Measurements from ENCODE around the gene LGALS7. TPM values are rescaled to one million over a fixed set of nuclear protein-coding genes. Genes with fewer than 3 reads are reported as not detected.

Gene LGALS7
- total RNA-seq, 1 experiment from 2014 or later, result not detected

GRCh38 chr19:38726761-38727301 is 46.5 kb downstream of the LGALS7 start:
- TF ChIP-seq CTCF (IDR thresholded peaks at IDR 0.05; ENCODE audit: insufficient read depth in 1 of 2, low read depth in 1 of 2, low read length in 1 of 2, severe bottlenecking in 1 of 2, unreplicated experiment in 1 of 2), result no peak
- H3K9me3 Mint-ChIP-seq (ENCODE audit: unreplicated experiment), result no peaks in the 10 kb centered on the region
- ChIA-PET CTCF (interaction anchor here (0.7 kb wide), 1 partner anchor 87 kb away, joined by 3 read pairs; no protein-coding TSS in a partner anchor), POLR2A (no interaction called here)
- peaks cover 100% of the 10 kb centered on the region for H3K36me3 Mint-ChIP-seq (ENCODE audit: insufficient read depth, unreplicated experiment)
- no peaks in the 10 kb centered on the region for H3K27me3 Mint-ChIP-seq (ENCODE audit: insufficient read depth, unreplicated experiment)
- peaks cover 11% of the 10 kb centered on the region for H3K36me3 ChIP-seq (ENCODE audit: control insufficient read depth, insufficient read depth, low read length)
- no TSS peak for BruUV-seq (replicated peaks)
- peaks cover 7% of the 10 kb centered on the region for H3K4me1 ChIP-seq
- no peak overlapping the region for H3K4me3 Mint-ChIP-seq (ENCODE audit: unreplicated experiment)
- intact Hi-C loops (cut with micrococcal nuclease; ENCODE audit: unreplicated experiment), result no loop called here
- peaks cover 17% of the 10 kb centered on the region for H3K4me1 Mint-ChIP-seq (ENCODE audit: low read depth, unreplicated experiment)
- H3K27me3 ChIP-seq (replicated peaks; ENCODE audit: control insufficient read depth, insufficient read depth, low read length), result no peaks in the 10 kb centered on the region
- no peak overlapping the region for H3K27ac Mint-ChIP-seq (ENCODE audit: unreplicated experiment)
- DNase-seq, result no peak
- H3K9me3 ChIP-seq, result no peaks in the 10 kb centered on the region
- no peak overlapping the region for H3K4me3 ChIP-seq (ENCODE audit: low read depth, low read length)

GRCh38 chr19:38726284-38726673 is 47.0 kb downstream of the LGALS7 start:
- H3K4me3 Mint-ChIP-seq (ENCODE audit: unreplicated experiment), result no peak overlapping the region
- intact Hi-C loops (cut with micrococcal nuclease; ENCODE audit: unreplicated experiment), result no loop called here
- ChIA-PET CTCF (interaction anchor here (0.7 kb wide), 1 partner anchor 87 kb away, joined by 3 read pairs; no protein-coding TSS in a partner anchor), POLR2A (interaction anchor here (0.7 kb wide), 1 partner anchor 92 kb away, joined by 11 read pairs; no protein-coding TSS in a partner anchor)
- no peaks in the 10 kb centered on the region for H3K9me3 ChIP-seq
- H3K27me3 Mint-ChIP-seq (ENCODE audit: insufficient read depth, unreplicated experiment), result no peaks in the 10 kb centered on the region
- no peak overlapping the region for H3K4me3 ChIP-seq (ENCODE audit: low read depth, low read length)
- H3K36me3 Mint-ChIP-seq (ENCODE audit: insufficient read depth, unreplicated experiment), result peaks cover 100% of the 10 kb centered on the region
- H3K27me3 ChIP-seq (replicated peaks; ENCODE audit: control insufficient read depth, insufficient read depth, low read length), result no peaks in the 10 kb centered on the region
- no peaks in the 10 kb centered on the region for H3K9me3 Mint-ChIP-seq (ENCODE audit: unreplicated experiment)
- H3K27ac Mint-ChIP-seq (ENCODE audit: unreplicated experiment), result no peak overlapping the region
- no TSS peak for BruUV-seq (replicated peaks)
- no peak for TF ChIP-seq CTCF (IDR thresholded peaks at IDR 0.05; ENCODE audit: insufficient read depth in 1 of 2, low read depth in 1 of 2, low read length in 1 of 2, severe bottlenecking in 1 of 2, unreplicated experiment in 1 of 2)
- DNase-seq, result no peak
- peaks cover 17% of the 10 kb centered on the region for H3K4me1 Mint-ChIP-seq (ENCODE audit: low read depth, unreplicated experiment)
- peaks cover 13% of the 10 kb centered on the region for H3K36me3 ChIP-seq (ENCODE audit: control insufficient read depth, insufficient read depth, low read length)
- H3K4me1 ChIP-seq, result peaks cover 12% of the 10 kb centered on the region

- TF ChIP-seq CTCF (IDR thresholded peaks at IDR 0.05; ENCODE audit: insufficient read depth in 1 of 2, low read depth in 1 of 2, low read length in 1 of 2, severe bottlenecking in 1 of 2, unreplicated experiment in 1 of 2), result no peak
- CTCF ChIA-PET, result interaction anchor here (0.7 to 1.4 kb wide), 2 partner anchors 86 to 323 kb away, joined by 3 to 5 read pairs; partner anchors contain the start of gene FAM98C
- H3K27me3 ChIP-seq (replicated peaks; ENCODE audit: control insufficient read depth, insufficient read depth, low read length), result no peaks in the 10 kb centered on the region
- POLR2A ChIA-PET, result interaction anchor here (0.7 kb wide), 1 partner anchor 91 kb away, joined by 11 read pairs; no protein-coding TSS in a partner anchor
- H3K9me3 Mint-ChIP-seq (ENCODE audit: unreplicated experiment), result no peaks in the 10 kb centered on the region
- H3K4me1 Mint-ChIP-seq (ENCODE audit: low read depth, unreplicated experiment), result peaks cover 17% of the 10 kb centered on the region
- no TSS peak for BruUV-seq (replicated peaks)
- peaks cover 13% of the 10 kb centered on the region for H3K36me3 ChIP-seq (ENCODE audit: control insufficient read depth, insufficient read depth, low read length)
- intact Hi-C loops (cut with micrococcal nuclease; ENCODE audit: unreplicated experiment), result no loop called here
- H3K4me3 ChIP-seq (ENCODE audit: low read depth, low read length), result no peak overlapping the region
- H3K4me1 ChIP-seq, result peaks cover 17% of the 10 kb centered on the region
- H3K9me3 ChIP-seq, result no peaks in the 10 kb centered on the region
- H3K27me3 Mint-ChIP-seq (ENCODE audit: insufficient read depth, unreplicated experiment), result no peaks in the 10 kb centered on the region
- H3K36me3 Mint-ChIP-seq (ENCODE audit: insufficient read depth, unreplicated experiment), result peaks cover 100% of the 10 kb centered on the region
- no peak overlapping the region for H3K4me3 Mint-ChIP-seq (ENCODE audit: unreplicated experiment)
- no peak overlapping the region for H3K27ac Mint-ChIP-seq (ENCODE audit: unreplicated experiment)
- DNase-seq, result no peak
Observed at GRCh38 chr19:38725469-38726283, 47.6 kb downstream of the LGALS7 start.
